NCI-H2107 treated with DMSO at 0.1 percent for 48 hours (cell line): ENCODE results near the gene XRRA1.
"Not testable (repeated sequence)": the region's sequence is repeated elsewhere in the genome, so short reads cannot be mapped to it uniquely, and the experiment has no call there.

Source experiments
- DNase-seq: peaks from one replicate; lab custom pipeline; 2025; ENCODE audit not compliant: unreplicated experiment; lab: John Stamatoyannopoulos, UW

XRRA1 gene, protein sequence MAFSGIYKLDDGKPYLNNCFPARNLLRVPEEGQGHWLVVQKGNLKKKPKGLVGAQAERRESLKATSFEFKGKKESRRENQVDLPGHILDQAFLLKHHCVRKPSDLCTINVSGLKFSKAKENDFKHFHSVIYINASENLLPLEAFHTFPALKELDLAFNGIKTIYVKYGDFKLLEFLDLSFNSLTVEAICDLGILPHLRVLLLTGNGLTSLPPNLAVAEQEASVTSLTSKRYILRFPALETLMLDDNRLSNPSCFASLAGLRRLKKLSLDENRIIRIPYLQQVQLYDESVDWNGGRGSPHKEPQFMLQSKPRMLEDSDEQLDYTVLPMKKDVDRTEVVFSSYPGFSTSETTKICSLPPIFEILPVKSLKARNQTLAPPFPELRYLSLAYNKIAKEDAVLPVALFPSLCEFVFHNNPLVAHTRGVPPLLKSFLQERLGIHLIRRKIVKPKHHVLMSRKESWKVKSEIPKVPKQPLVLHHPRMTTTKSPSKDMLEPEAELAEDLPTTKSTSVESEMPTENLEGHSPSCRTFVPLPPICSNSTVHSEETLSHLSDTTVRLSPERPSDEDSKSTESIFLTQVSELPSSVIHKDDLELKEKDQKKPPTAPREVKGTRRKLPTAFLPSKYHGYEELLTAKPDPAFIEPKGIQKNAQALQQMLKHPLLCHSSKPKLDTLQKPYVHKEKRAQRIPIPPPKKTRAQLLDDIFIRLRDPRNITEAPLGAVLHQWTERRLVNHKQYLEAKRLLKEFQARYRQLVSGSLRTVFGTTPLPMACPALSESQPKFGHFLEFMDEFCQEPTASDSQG

DNA sequence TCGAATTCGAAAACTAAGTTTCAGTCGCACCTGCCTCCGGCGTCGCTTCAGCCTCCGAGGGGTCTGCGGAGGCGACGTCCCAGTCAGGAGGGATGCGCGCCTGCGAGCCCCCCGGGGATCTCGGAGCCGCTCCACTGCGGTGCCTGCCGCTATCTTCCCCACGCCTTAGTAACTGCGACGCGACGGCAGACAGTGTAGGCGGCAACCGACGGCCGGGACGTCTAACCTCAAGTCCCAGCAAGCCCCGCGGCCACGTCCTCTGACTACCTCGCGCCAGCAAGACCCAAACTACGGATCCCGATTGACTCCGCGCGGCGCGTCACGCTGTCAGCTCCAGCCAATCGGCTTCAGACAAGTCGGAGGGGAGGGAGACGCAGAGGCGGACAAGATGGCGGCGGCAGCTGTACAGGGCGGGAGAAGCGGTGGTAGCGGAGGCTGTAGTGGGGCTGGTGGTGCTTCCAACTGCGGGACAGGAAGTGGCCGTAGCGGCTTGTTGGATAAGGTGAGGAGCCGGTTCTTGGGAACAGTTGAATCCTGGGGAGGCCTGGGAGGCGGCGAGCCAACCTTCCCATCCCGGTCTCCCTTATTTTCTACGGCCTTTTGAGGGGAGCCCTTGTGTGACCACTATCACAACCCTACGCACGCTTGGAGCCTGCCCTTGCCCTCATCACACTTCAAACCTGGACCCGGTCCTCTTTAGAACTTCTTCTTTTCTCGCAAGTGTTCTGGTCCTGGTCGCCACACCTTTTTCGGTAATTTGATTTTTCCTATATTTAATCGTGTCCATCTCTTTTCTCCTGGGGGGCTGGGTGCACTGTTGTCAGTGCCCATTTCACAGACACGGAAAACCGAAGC lies at the start of gene XRRA1, which contains the start of gene SPCS2:
XRRA1 (minus strand) TSS at position 194 of the 855 bp plus-strand sequence. CDS start 8,213 bp downstream, outside the sequence.
SPCS2 (plus strand) TSS at position 369 of the 855 bp plus-strand sequence; CDS start at position 389, 20 bp downstream.
- DNase-seq = peak; percentile 95

DNA sequence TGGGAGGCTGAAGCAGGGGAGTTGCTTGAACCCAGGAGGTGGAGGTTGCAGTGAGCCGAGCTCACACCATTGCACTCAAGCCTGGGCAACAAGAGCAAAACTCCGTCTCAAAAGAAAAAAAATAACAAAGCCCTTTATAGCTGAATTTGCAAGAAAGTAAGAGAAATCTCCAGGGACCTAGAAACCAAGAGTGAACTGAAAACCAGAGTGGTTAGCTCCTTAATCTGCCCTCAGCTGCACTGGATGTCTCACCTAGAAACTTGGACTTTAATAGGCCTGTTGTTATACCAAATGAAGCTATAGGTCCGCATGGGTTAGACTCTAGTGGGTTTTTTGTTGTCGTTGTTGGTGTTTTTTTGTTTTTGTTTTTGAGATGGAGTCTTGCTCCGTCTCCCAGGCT lies 44.0 kb upstream of the XRRA1 start:
- no peak for DNase-seq

DNA sequence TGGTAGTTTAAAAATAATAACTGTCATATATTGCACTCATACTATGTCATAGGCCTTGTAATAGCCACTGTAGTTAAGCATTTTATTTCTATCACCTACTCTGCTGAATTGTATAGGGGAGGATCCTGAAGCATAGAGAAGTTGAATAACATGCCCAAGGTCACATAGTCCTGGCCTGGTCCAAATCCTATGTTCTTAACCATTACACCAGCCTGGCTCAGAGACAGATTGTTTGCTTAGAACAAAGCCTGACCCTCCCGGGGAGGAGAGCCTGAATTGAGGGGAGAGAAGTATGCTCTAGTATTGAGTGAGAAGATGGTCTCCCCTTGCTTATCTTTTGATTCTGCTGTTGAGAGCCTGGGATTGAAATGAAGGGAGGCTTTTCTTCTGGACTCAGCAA lies 42.0 kb upstream of the XRRA1 start:
- no peak for DNase-seq

DNA sequence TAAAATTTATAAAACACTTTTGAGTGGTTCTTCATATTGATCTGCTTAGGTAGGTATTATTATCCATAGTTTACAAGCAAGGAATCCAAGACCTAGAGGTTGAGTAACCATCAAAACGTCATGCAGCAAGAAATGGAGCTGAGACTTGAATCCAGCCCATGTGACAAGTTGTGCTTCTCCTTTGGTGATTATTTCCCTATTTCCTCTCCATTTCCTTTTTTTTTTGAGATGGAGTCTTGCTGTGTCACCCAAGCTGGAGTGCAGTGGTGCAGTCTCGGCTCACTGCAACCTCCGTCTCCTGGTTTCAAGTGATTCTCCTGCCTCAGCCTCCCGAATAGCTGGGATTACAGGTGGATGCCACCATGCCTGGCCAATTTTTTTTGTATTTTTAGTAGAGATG lies 41.3 kb upstream of the XRRA1 start:
- not testable (repeated sequence) for DNase-seq

DNA sequence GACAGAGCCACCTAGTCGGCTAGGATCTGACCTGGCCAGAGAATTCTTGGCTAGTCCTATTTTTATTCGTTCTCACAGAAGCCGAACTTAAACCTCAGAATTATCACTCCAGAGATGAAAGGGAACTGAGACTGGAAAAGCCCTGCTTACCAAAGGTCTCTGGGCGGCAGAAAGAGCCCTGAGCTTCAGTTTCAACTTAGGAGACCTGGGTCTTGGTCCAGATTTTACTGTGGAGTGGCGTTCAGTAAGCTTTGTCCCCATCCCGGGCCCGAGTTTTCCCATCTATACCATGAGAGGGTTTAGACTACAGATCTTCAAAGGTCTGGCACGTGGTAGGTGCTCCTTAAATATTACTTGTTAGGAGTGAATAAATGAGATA lies 40.4 kb upstream of the XRRA1 start:
- DNase-seq = no peak

DNA sequence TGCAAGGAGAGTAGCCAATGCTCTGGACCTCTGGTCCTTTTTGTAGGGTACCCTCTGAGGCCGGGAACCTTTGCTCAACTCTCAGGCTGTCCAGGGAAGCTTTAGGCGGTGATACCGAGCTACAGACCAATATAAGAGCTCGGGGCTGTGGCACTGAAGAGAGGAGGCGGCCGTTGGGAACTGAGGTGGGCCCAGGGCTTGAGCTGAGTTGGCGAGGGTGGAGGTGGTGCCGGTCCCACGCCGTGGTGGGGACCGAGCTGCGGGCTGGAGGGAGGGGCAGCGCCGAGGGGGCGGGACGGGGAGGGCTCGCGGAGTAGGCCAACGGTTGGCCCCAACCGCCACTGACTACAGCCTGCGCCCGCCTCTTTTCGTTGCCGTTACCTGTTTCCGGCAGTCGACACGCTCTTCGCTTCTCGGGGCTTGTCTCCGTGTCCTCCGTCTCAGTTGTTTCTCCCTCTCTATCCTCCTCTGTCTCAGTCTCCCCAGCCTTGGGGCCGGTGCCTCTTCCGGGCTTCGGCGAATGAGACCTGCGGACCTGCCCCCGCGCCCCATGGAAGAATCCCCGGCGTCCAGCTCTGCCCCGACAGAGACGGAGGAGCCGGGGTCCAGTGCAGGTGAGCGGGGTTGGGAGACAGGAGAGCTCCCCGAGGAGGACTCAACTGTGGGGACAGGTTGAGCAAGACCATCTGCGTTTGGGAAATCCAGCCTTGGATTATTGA lies 39.8 kb upstream of the XRRA1 start, which contains the start of gene NEU3:
NEU3 (plus strand) TSS at position 393 of the 719 bp plus-strand sequence; CDS start at position 521, 128 bp downstream.
- peak; percentile 78 for DNase-seq

DNA sequence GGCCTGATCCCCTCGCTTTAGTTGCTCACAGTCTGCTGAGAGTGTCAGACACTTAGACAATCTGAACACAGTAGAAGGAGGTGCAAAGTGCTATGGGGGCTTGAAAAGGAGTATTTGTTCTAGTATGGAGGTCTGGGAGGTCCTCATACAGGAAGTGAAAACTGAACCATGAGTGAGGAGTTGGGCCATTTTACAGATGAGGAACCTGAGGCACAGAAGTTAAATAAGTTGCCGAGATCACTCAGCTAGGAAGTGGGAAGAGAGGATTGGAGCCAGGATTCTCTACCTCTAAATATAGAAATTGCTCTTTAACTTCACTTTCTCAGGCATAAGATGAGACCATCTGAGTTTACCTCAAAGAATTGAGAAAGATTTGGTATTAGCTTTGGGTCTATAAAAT lies 35.8 kb upstream of the XRRA1 start:
- DNase-seq = no peak

DNA sequence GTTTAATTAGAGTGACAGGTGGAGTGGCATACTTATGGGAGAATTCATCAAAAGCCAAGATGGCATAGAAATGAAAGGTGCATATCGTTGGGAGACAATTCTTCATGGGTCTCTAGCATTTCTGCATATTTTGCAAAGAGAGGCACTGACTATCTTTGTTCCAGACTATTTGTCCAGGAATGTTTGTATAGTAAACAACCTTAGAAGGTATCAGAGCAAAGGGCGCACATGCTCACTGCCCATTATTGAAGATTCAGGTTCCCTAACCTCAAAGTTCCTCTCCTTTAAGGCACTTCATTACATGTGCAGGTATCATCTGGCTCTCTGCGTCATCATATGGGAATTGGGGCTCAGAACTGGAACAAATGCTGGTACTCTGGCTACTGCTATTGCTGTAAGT lies 35.2 kb upstream of the XRRA1 start:
- no peak for DNase-seq

DNA sequence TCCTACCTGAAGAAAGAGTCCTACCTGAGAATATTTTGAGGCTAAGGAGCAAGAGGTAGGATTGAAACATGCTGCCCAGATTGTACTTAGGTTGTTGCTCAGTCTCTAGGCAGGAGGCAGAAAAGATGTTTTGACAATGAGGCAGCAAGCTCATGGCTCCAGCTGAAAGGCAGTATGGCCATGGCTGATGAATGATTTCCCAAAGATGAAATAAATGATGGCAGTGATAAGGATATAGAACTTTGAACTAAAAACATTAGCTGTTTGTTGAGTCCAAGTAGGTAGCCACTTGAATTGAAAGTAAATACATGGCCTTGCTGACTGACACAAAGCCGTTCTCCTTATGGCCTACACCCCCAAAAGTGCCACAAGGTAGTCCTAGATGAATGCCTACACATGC lies 33.0 kb upstream of the XRRA1 start:
- DNase-seq = no peak

DNA sequence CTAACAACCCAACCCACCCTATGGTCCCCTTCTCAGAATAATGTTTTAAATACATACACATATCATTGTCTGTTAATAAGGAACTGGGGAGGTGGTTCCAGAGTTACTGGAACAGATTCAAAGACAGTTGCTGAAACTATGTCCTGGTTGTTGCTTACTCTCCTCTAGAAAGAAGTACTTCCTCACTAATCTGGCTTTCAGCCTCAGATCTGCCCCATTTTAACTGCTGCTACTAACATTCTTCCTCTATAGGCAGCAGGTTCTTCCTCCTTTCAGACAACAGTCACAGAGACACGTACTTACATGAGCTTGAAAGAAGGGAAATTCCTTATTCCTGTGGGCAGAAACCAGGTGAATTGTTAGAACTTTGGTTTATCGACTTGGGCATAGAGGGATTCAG lies 31.7 kb upstream of the XRRA1 start:
- DNase-seq = no peak

DNA sequence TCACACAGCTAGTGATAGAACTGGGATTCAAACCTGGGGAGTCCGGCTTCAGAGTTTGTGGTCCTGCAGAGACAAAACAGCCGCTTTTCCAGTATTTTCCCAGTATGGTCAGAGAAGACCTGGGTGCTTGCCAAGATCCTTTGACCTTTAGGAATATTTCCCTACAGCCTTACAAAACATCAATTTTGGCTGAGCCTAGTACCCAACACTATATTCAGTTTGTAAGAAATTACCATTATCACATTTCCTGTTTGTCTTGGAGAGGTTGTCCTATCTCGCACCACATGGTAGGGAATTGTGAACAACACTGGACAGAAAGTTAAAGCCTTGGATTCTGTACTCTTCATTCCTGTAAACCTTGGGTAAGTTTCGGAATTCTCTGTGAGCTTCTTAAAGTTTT lies 29.1 kb upstream of the XRRA1 start:
- DNase-seq = no peak

DNA sequence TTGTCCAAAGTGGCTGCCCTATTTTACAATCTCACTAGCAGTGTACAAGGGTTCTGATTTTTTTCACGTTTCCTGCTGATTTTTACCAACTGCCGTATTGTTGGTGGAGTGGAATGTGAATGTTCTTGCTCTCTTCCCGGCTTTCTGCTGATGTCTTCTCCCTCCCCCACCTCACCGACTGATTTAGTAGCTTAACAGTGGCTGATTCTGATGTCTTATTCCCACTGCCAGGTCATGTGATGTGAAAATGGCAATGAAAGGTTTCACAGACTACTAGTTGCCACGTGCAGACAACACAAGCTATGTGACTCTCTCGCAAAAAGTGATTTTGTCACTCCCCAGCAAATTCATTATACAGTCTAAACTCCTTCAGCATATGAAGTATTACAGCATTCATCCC lies 22.5 kb upstream of the XRRA1 start:
- DNase-seq = no peak

DNA sequence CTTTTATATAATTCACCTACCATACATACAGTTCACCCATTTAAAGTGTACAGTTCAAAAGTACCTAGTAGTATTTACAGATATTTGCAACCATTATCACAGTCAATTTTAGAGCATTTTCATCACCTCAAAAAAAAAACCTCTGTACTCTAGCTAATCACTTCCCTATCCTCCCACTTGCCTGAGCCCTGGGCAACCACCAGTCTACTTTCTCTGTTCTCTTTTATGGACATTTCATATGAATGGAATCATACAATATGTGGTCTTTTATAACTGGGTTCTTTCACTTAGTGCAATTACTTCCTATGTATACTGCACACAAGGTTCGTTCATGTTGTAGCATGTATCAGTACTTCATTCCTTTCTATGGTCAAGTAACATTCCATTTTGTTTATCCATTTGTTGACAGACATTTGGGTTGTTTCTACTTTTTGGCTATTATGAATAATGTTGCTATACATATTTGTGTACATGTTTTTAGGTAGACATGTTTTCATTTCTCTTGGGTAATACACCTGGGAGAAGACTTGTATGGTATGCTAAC lies 22.0 kb upstream of the XRRA1 start:
- DNase-seq = no peak

DNA sequence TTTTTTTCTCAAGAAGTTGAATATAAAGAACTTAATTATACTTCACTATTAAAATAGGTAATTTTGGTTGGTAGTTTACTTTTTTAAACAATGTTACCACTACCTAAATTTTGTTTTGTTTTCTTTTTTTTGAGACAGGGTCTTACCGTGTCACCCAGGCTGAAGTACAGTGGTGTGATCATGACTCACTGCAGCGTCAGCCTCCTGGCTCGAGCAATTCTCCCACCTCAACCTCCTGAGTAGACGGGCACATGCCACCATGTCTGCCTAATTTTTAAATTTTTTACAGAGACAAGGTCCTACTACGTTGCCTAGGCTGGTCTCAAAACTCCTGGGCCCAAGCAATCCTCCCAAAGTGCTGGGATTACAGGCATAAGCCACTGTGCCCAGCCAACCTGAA lies 17.8 kb upstream of the XRRA1 start:
- DNase-seq = no peak

DNA sequence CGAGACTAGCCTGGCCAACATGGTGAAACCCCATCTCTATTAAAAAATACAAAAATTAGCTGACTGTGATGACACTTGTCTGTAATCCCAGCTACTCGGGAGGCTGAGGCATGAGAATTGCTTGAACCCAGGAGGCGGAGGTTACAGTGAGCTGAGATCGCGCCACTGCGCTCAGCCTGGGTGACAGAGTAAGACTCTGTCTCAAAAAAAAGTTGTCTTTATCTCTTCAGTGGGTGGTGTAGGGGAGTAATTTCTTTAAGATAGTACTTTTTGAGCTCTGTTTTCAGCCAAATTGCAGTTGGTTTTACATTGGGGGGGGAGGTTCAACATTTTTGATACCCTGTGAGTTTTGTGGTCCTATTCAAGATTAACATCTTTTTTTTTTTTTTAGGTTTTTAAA lies 11.2 kb upstream of the XRRA1 start:
- DNase-seq = not testable (repeated sequence)

DNA sequence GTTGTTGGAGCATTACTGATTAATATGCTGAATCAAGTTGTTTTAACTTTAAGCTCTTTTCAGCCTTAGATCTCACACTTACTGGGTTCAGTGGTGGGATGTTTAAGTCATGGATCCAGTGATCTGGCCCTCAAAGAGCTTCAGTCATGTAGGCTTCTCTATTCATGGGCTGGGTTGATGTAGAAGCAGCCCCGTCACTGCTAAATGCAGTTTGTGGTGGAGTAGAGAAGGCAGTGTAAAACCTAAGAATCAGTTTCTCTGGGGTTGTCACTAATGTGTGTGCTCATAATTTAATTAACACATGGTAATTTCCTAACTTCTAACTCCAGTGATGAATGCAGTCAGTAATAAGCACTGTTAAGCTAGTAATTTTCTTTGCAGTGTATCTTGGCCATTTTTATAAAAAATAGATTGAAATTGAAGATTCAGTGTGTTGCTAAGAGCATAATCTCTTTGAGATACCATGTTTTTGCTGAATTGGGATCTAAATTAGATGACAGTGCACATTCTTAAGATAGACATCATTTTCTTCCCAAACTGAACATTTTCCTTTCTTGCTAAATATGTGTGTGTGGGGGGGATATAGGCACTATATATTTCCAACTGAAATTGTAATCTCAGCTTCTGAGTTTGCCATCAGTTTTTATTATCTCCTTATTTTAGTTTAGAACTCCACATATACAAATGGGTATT lies 9.2 kb upstream of the XRRA1 start:
- no peak for DNase-seq

DNA sequence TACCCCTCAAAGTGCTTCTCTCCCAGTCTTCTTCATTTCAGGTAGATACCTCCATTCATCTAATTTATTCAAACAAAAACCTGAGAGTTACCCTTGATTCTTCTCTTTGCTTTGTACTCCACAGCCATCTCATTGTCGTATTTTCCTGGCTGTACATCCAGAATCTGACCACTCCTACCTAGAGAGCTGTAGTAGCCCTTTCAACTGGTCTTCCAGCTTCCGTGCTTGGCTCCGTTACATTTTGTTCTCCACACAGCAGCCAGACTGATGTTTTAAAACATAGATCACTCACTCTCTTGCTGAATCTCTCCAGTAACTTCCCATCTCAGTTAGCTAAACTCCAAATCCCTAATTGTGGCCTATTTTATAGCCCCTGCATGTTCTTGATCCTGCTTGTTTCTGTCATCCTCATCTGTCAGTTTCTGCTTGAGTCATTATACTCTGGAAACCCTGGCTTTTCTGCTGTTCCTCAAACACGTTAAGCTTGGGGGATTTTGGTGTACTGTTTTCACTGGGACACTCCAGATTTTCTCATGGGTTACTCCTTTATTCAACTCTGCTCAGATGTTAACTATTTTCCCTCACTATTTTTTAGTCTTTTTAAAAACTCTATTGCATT lies 7.6 kb upstream of the XRRA1 start:
- no peak for DNase-seq

DNA sequence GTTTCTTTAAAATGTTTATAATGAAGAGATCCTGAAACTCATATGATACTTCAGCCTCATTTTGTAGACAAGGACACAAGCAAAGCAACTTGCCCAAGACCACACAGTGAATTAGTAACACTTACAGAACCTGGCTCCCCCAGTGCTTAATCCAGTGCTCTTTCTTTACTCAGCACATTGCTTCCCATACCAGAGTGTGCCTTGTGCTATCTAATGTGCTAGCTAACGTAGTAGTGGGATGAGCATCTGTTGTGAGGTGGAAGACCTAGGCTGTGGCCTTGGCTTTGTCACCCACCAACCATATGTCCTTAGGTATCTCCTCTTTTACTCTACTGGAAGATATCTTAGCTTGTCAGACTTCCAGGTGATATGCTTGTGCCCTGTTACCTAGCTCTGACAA lies 5.3 kb upstream of the XRRA1 start:
- DNase-seq = no peak

DNA sequence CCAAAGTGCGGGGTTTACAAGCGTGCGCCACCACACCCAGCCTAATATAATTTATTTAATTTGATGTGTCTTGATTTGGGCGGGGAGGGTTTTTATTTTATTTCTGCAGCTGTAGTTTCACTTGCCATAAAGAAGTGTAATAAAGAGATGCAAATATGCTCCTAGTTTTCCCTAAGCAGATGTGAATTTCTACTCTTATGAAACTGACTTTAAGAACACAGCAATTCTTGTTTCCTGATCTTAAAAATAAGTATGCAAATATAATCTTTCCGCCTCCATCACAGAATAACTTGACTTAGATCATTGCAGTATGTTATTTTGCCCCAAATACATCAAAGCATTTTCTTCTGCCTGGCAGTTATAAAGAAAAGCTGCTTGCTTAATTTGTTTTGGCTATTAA lies 4.6 kb upstream of the XRRA1 start:
- DNase-seq = no peak
